ENCODE results near the gene CAMK2D.
"Not testable (repeated sequence)": the region's sequence is repeated elsewhere in the genome, so short reads cannot be mapped to it uniquely, and the experiment has no call there.

The CAMK2D gene

DNA sequence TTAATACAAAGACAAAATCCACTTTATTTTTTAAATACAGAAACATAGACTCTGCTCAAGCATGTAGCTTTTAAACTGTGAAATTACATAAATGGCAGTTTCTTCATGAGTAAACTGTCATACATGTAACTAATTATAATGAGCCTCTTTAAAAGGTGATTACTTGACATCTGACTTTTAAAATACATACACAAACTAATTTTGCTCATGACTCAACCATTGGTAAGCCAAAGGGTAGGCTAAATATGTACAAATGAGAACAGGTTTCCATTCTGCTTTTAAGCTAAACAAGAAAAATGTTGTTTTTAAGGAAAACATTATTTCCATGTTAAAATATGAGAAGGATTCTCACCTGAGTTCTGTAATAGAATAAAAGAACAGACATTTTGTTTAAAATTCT lies 27.9 kb downstream of the CAMK2D start:
- DNase-seq (ENCODE audit: low read depth in 2 of 3, low spot score in 2 of 3): no peak

DNA sequence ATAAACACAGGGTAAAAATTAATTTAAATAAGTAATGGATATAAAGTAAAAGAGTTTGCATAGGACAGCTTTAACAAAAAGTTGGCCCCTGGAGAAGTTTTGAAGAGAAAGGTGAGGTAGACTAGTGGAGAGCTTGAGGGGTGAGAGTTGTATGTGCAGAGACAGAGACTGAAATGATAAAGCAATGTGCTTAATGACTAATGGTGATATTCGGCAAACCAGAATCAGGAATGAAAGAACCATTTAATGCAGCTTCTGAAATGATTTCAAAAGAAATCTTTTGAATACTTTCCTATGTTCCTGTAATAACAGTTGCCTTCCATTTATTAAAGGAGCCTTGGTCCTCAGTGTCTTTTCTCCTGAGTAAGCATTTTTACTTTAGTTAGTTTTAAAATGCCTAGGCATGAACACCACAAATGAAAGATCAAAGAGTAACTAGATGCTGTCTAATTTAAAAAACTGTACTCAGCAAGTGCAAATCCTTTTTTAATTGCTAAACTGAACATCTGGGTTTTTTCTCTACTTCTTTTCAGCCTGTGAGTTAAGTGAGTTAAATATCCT lies 28.5 kb downstream of the CAMK2D start:
- DNase-seq (ENCODE audit: low read depth in 2 of 3, low spot score in 2 of 3): no peak

- no peak for DNase-seq (ENCODE audit: low read depth in 2 of 3, low spot score in 2 of 3)
These were observed 30.9 kb downstream of the CAMK2D start for GRCh38 chr4:113730467-113731216.

DNA sequence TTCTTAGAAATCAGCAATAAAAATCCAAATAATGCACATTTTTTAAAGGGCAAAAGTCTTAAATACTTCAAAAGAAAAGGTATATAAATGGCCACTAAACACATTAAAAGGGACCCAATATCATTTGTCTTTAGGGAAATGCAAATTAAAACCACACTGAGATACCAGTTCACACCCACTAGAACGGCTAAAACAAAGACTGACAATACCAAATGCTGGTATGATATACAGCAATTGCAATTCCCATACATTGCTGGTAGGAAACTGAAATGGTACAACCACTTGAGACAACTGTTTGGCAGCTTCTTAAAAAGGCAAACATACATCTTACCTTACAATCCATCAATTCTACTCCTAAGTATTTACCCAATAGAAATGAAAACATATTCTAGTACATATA lies 33.7 kb downstream of the CAMK2D start:
- DNase-seq (ENCODE audit: low read depth in 2 of 3, low spot score in 2 of 3): no peak

GRCh38 chr4:113725963-113726362 lies 35.6 kb downstream of the CAMK2D start:
- DNase-seq (ENCODE audit: low read depth in 2 of 3, low spot score in 2 of 3): no peak

- DNase-seq (ENCODE audit: low read depth in 2 of 3, low spot score in 2 of 3): no peak
These were observed 43.3 kb downstream of the CAMK2D start for GRCh38 chr4:113718252-113718651.

DNA sequence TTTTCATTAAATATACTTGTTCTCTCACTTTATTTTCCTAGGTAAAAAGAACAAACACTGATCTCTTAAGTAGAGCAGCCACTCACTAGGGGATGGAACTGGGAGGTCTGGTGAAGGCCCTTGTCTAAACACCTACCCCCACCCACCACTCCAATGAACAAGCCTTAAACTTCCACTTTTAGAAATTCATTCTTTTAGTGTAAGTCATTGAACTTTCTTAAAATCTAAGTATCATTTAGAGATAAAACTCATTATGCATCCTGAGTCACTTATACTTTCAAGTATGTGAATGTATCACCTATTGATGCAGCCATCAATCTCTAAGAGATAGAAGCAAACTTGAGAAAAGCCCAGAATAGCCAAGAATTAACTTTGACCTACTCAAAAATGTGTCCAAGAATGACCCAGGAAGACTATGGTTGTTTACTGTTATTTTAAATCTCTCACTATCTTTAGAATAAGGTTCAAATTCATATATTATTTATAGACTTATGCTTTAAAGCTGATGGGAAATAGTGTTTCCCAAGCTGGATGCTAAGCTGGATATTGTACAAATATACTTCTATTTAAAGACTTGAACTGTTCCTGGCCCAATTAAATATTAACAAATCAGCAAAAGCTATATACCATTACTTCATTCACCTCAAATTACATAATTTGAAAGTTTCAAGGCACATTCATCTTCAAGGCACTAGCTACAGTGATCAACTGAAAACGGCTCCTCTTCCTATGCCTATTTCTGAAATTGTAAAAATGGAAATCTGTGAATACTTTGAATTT lies 49.5 kb downstream of the CAMK2D start:
- DNase-seq (ENCODE audit: low read depth in 2 of 3, low spot score in 2 of 3): no peak

- DNase-seq (ENCODE audit: low read depth in 2 of 3, low spot score in 2 of 3): no peak
These were observed 53.3 kb downstream of the CAMK2D start for GRCh38 chr4:113708250-113708649.

DNA sequence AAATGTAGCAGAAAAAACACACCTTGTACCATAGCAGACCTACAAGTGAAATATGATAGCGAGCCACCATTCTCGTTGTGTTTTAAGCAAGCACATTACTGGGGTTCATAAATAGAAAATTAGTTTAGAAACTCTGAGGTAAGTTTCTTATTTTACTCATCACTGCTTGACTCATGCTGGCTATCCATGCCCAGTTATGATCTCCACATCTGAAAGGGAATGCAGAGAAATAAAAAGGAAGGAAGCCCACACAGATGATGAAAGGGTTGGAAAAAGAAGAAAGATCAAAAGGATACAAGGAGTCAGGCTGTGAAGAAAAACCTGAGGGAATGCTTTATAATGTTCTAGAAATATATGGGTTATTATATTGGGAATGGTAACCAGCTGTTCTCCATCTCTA lies 54.5 kb downstream of the CAMK2D start:
- no peak for DNase-seq (ENCODE audit: low read depth in 2 of 3, low spot score in 2 of 3)

GRCh38 chr4:113705097-113705496 lies 56.4 kb downstream of the CAMK2D start:
- not testable (repeated sequence) for DNase-seq (ENCODE audit: low read depth in 2 of 3, low spot score in 2 of 3)

DNA sequence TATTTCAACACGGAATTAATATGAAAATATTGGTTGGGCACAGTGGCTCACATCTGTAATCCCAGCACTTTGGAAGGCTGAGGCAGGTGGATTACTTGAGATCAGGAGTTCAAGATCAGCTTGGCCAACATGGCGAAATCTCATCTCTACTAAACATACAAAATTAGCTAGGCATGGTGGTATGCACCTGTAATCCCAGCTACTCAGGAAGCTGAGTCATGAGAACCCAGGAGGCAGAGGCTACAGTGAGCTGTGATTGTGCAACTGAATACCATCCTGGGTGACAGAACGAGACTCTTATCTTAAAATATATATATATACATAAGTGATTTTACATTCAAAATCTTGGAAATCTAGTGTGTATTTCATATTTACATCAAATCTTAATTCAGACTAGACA lies 58.9 kb downstream of the CAMK2D start:
- not testable (repeated sequence) for DNase-seq (ENCODE audit: low read depth in 2 of 3, low spot score in 2 of 3)

DNA sequence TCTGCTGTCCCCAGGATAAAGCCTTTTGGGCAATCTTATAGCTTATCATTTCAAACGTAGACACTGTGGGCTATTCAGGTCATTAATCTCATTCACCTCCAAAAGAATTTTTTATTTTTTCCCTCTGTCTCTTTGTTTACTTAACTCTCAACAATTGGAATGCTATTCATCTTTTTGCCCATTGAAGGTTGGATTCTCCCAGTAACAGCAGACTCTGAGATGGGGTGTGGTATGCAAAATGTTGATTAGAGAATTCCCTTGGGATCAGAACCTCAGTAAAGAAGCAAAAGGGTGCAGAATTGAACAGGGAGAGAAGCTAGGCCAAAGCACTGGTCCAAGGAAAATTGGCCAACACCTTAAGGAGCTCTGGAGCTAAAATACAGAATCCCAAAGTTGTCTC lies 60.4 kb downstream of the CAMK2D start:
- no peak for DNase-seq (ENCODE audit: low read depth in 2 of 3, low spot score in 2 of 3)

- DNase-seq (ENCODE audit: low read depth in 2 of 3, low spot score in 2 of 3): no peak
These were observed 60.9 kb downstream of the CAMK2D start for GRCh38 chr4:113700602-113701150.

DNA sequence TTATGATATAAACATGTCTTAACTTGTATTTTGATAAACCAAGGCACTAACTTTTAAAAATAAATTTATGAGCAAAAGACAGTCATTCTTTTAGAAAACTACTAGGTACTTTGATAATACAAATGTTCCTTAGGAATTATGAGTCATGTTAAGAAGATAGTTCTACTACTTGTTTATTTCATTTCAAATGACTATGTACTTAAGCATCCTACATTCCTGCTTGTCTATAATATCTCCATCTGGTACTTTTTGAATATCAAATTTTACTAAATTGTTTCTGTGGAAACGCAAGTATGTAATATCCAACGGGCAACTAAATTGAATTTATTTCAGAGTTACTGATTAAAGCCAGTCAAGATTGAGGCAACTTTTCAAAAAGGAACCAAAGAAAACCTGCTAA lies 61.8 kb downstream of the CAMK2D start:
- no peak for DNase-seq (ENCODE audit: low read depth in 2 of 3, low spot score in 2 of 3)

DNA sequence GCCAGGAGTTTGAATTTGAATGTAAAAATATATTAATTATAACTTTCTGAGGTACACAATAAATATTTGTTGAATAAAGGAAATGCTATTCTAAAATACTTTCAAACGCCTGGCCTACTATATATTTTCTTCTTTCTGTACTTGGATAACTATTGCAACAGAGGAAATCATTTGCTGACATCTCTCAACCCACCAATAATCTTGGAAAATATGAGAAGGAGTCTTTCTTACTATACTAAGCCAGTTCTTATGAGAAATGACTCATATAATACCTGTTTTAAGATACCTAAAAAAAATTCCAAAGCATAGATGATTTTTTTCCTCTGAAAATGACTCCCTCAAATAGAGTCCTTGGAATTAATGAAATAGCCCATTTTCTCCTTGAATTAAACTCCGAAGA lies 64.1 kb downstream of the CAMK2D start:
- DNase-seq (ENCODE audit: low read depth in 2 of 3, low spot score in 2 of 3): no peak

DNA sequence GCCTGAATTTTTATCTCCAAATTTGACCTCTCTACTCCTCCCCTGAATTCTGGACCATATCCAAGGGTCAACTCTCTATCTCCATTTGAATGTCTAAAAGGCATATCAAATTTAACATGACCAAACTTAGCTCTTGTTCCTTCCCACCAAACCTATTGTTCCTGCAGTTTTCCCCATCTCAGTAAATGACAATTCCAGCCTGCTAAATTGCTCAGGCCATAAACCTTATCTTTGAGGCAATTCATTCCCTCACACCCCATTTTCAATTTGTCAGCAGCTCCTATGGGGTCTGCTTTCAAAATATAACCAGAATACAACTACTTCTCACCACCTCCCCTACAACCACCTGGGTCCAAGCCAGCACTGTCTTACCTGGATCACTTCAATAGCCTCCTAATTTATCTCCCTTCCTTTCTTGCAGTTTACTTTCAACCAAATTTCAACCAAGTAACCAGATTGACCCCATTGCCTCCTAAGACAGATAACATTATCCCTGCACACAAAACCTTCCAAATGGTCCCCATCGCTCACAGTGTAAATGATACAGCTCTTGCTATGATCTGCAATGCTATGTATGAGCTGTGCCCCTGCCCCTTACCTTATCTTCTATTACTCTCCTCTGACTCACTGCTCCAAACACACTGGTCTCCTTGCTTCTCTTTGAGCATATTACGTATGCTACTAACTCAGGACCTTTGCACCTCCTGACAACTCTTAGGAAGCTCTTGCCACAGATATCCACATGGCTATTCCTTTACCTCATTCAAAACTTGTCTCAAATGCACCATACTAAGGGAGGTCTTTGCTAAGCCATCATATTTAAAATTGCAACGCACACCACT lies 66.0 kb downstream of the CAMK2D start:
- DNase-seq (ENCODE audit: low read depth in 2 of 3, low spot score in 2 of 3): no peak

GRCh38 chr4:113694008-113694407 lies 67.5 kb downstream of the CAMK2D start:
- DNase-seq (ENCODE audit: low read depth in 2 of 3, low spot score in 2 of 3): no peak

- DNase-seq (ENCODE audit: low read depth in 2 of 3, low spot score in 2 of 3): no peak
These were observed 68.6 kb downstream of the CAMK2D start for GRCh38 chr4:113692809-113693411.

DNA sequence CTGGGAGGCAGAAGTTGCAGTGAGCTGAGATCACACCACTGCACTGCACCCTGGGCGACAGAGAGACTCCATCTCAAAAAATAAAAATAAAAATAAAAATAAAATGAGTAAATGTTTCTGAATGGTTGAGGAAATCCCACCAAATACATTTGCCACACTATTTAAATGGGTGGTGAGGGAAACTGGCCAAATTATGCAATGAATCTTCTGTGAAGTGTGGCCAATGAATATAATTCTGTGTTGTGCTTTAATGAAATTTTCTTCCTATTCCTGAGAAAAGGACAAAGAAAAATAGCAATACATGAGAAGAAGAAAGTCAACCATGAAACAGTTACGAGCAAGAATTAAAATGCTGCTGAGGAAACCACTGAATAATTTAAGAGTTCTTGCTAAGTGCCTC lies 69.9 kb downstream of the CAMK2D start:
- DNase-seq (ENCODE audit: low read depth in 2 of 3, low spot score in 2 of 3): no peak

DNA sequence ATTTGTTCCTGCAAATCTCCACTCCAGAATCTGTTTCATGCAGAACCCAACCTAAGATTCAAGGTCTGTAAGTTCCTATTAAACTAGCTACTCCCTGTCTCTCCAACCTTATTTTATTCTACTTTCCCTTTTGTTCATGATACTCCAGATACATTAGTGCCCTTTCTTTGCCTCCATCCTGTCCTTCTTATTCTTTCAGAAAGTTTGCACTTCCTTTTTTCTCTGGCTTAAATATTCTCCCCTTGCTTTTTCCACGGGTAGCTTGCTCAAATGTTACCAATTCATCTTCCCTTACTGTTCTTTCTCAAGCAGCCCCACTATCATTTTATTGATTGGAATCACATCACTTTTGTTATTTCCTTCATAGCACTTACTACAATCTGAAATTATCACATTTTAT lies 72.1 kb downstream of the CAMK2D start:
- no peak for DNase-seq (ENCODE audit: low read depth in 2 of 3, low spot score in 2 of 3)
